IPS-15b (cell line): ENCODE measurements around the gene SMCR8.
"Not testable (repeated sequence)": the region's sequence is repeated elsewhere in the genome, so short reads cannot be mapped to it uniquely, and the experiment has no call there.

Experiments used
- H3K27me3 ChIP-seq: one replicate; pipeline ENCODE4 v1.6.1; 2013; ENCODE audit warnings: low read length; ENCODE audit not compliant: control insufficient read depth, insufficient read depth
- H3K36me3 ChIP-seq: one replicate; pipeline ENCODE4 v1.6.1; 2013; ENCODE audit warnings: low read length; ENCODE audit not compliant: control insufficient read depth, insufficient read depth
- H3K4me1 ChIP-seq: one replicate; pipeline ENCODE4 v1.6.1; 2013; ENCODE audit warnings: mild to moderate bottlenecking, low read length; ENCODE audit not compliant: control insufficient read depth, insufficient read depth
- H3K4me3 ChIP-seq: one replicate; pipeline ENCODE4 v1.5.1; 2013; ENCODE audit warnings: low read depth, low read length
- H3K9ac ChIP-seq: one replicate; pipeline ENCODE4 v1.6.1; 2013; ENCODE audit warnings: low read depth, mild to moderate bottlenecking, low read length
- H3K9me3 ChIP-seq: one replicate; pipeline ENCODE4 v1.6.1; 2013; ENCODE audit warnings: mild to moderate bottlenecking, low read length; ENCODE audit not compliant: control insufficient read depth, insufficient read depth

Gene SMCR8

DNA sequence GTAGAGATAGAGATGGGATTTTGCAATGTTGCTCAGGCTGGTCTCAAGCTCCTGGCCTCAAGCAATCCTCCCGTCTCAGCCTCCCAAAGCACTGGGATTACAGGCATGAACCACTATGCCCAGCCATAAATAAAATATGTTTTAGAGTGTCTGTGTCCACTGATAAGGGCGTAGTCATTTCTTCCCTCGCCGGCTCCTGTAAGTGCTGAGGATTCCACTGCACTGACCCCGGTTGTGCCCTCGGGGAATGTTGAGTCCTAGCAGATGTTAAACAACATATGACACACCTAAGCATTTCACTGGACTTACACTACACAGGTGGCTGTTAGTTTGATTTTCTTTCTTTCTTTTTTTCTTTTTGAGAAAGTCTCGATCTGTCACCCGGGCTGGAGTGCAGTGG lies 53.9 kb downstream of the SMCR8 start:
- Histone ChIP-seq H3K27me3 (no peaks in the 10 kb centered on the region), H3K9me3 (no peaks in the 10 kb centered on the region), H3K36me3 (no peaks in the 10 kb centered on the region), H3K4me3 (no peak overlapping the region), H3K9ac (no peak overlapping the region), H3K4me1 (no peaks in the 10 kb centered on the region)

DNA sequence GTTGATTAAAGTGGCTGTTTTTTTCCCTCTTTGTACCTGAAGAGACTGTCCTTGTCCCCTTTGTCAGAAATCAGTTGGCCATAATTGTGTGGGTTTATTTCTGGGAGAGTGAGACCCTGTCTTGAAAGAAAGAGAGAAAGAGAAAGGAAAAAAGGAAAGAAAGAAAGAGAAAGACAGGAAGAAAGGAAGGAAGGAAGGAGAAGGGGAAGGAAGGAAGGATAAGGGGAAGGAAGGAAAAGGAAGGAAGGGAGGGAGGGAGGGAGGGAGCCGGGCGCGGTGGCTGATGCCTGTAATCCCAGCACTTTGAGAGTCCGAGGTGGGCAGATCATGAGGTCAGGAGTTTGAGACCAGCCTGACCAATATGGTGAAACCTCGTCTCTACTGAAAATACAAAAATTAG lies 55.7 kb downstream of the SMCR8 start:
- Histone ChIP-seq H3K4me1 (no peaks in the 10 kb centered on the region), H3K9me3 (no peaks in the 10 kb centered on the region), H3K9ac (no peak overlapping the region), H3K4me3 (no peak overlapping the region), H3K27me3 (no peaks in the 10 kb centered on the region), H3K36me3 (no peaks in the 10 kb centered on the region)

DNA sequence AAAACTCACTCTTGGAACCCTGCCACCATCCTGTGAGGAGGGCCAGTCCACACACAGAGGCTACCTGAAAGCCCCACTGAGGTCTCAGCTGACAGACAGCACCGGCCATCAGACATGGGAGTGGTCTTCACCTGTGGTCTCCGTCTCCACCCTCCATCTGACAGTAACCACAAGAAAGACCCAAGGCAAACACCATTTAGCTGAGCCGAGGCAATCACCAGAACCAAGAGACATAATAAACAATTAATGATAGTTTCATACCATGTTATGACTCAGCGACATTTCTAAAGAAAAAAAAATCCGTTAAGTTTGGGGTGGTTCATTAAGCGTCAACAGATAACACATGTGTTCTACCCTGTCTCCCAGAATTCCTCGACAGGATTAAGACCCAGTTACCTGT lies 56.4 kb downstream of the SMCR8 start:
- H3K9me3 ChIP-seq = no peaks in the 10 kb centered on the region
- no peaks in the 10 kb centered on the region for H3K4me1 ChIP-seq
- no peak overlapping the region for H3K9ac ChIP-seq
- no peak overlapping the region for H3K4me3 ChIP-seq
- no peaks in the 10 kb centered on the region for H3K27me3 ChIP-seq
- no peaks in the 10 kb centered on the region for H3K36me3 ChIP-seq

DNA sequence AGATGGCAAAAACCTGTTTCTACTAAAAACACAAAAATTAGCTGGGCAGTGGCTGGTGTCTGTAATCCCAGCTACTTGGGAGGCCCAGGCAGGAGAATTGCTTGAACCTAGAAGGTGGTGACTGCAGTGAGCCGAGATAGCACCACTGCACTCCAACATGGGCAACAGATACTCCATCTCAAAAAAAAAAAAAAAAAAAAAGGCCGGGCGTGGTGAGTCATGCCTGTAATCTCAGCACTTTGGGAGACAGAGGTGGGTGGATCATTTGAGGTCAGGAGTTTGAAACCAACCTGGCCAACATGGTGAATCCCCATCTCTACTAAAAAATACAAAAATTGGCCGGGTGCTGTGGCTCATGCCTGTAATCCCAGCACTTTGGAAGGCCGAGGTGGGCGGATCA lies 58.1 kb downstream of the SMCR8 start:
- not testable (repeated sequence) for H3K36me3 ChIP-seq, H3K9ac ChIP-seq, H3K27me3 ChIP-seq, H3K4me1 ChIP-seq, H3K9me3 ChIP-seq, H3K4me3 ChIP-seq

DNA sequence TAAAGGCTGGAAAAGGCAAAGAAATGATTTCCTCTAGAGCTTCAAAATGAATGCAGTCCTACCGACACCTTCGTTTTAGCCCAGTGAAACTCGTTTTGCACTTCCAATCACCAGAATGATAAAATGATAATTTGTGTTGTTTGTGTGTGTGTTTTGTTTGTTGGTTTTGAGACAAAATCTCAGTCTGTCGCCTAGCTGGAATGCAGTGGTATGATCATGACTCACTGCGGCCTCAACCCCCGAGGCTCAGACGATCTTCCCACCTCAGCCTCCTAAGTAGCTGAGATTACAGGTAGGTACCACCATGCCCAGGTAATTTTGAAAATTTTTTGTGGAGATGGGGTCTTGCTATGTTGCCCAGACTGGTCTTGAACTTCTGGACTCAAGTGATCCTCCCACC lies 59.1 kb downstream of the SMCR8 start:
- Histone ChIP-seq H3K4me1 (no peaks in the 10 kb centered on the region), H3K9me3 (no peaks in the 10 kb centered on the region), H3K9ac (no peak overlapping the region), H3K4me3 (no peak overlapping the region), H3K27me3 (no peaks in the 10 kb centered on the region), H3K36me3 (no peaks in the 10 kb centered on the region)
